Ishikawa (cell line): ENCODE results near the gene C21orf91.

ENCODE experiments used
- CEBPB ChIP-seq: IDR thresholded peaks from 2 replicates; pipeline ENCODE4 v1.6.1; 2012
- CREB1 ChIP-seq: IDR thresholded peaks from 2 replicates; pipeline ENCODE4 v1.6.1; 2012; ENCODE audit warnings: low read depth
- EGR1 ChIP-seq: IDR thresholded peaks from 2 replicates; pipeline ENCODE4 v1.6.1; 2012
- RAD21 ChIP-seq: IDR thresholded peaks from 2 replicates; pipeline ENCODE4 v1.6.1; 2012; ENCODE audit warnings: low read depth
- YY1 ChIP-seq: IDR thresholded peaks from 2 replicates; pipeline ENCODE4 v1.6.1; 2012; ENCODE audit warnings: low read depth
- TF ChIP-seq, protein P1 (sequence below): IDR thresholded peaks from 2 replicates; pipeline ENCODE4 v1.6.1; 2012
- TF ChIP-seq, protein P2 (sequence below): IDR thresholded peaks from 2 replicates; pipeline ENCODE4 v1.6.1; 2012; ENCODE audit warnings: low read depth, mild to moderate bottlenecking

DNA sequence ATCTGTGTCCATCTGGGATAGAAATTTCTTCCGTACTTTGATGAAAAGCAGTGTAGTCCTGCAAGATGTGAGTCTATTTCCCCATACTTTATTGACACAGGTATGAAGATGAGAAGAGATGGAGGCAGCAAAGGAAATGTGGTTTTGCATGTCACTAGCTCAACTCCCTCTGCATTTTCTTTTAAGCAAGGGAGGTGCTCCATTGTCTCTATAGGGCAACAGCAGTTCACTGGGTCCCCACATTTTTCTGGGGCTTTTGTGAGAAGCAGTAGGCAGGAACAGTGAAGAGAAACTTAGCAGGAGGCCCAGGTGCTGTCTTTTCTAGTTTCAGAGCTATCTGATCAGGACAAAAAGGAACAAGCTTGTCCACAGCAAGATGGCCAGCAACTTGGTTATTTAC, 37.1 kb downstream of the C21orf91 start:
- TF ChIP-seq CREB1 (no peak), YY1 (no peak), CEBPB (no peak), RAD21 (no peak), EGR1 (no peak)
- TF ChIP-seq, protein P1, sequence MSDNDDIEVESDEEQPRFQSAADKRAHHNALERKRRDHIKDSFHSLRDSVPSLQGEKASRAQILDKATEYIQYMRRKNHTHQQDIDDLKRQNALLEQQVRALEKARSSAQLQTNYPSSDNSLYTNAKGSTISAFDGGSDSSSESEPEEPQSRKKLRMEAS = no peak
- TF ChIP-seq, protein P2, sequence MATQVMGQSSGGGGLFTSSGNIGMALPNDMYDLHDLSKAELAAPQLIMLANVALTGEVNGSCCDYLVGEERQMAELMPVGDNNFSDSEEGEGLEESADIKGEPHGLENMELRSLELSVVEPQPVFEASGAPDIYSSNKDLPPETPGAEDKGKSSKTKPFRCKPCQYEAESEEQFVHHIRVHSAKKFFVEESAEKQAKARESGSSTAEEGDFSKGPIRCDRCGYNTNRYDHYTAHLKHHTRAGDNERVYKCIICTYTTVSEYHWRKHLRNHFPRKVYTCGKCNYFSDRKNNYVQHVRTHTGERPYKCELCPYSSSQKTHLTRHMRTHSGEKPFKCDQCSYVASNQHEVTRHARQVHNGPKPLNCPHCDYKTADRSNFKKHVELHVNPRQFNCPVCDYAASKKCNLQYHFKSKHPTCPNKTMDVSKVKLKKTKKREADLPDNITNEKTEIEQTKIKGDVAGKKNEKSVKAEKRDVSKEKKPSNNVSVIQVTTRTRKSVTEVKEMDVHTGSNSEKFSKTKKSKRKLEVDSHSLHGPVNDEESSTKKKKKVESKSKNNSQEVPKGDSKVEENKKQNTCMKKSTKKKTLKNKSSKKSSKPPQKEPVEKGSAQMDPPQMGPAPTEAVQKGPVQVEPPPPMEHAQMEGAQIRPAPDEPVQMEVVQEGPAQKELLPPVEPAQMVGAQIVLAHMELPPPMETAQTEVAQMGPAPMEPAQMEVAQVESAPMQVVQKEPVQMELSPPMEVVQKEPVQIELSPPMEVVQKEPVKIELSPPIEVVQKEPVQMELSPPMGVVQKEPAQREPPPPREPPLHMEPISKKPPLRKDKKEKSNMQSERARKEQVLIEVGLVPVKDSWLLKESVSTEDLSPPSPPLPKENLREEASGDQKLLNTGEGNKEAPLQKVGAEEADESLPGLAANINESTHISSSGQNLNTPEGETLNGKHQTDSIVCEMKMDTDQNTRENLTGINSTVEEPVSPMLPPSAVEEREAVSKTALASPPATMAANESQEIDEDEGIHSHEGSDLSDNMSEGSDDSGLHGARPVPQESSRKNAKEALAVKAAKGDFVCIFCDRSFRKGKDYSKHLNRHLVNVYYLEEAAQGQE = no peak
